OCI-LY7 (cell line): ENCODE results near the gene PRPF18. TPM values are rescaled to one million over a fixed set of nuclear protein-coding genes. Genes with fewer than 3 reads are reported as not detected.

ENCODE experiments used
- BruUV-seq: library from RNA; stranded (reverse); fragments of 400-500 nt; replicated peaks from 2 replicates; lab custom pipeline; 2021; lab: Mats Ljungman, UMichigan
- CTCF ChIA-PET: fragments of 300-600 bp; sonication (Branson Sonifier 250); formaldehyde crosslinking; loops from one replicate; lab custom pipeline; 2022; ENCODE audit warnings: antibody characterized with exemption; ENCODE audit not compliant: unreplicated experiment; lab: Charles Lee
- POLR2A ChIA-PET: fragments of 300-600 bp; sonication (Branson Sonifier 250); formaldehyde crosslinking; loops from one replicate; lab custom pipeline; 2022; ENCODE audit warnings: antibody characterized with exemption; lab: Charles Lee
- DNase-seq: peaks from one replicate; pipeline ENCODE4 v3.0.0-alpha.2; 2015; ENCODE audit warnings: low spot score
- H2AFZ ChIP-seq: fragments of 200-600 bp; sonication (generic), shearing (Covaris generic); 2 replicates; pipeline ENCODE4 v1.6.1; 2014; ENCODE audit warnings: mild to moderate bottlenecking, antibody characterized with exemption, low read length, moderate library complexity
- H3K27ac ChIP-seq: fragments of 200-600 bp; sonication (generic); 2 replicates; pipeline ENCODE4 v1.5.1; 2014; ENCODE audit warnings: mixed run types, low read depth, mild to moderate bottlenecking, moderate library complexity, low read length, inconsistent platforms; ENCODE audit not compliant: poor library complexity, severe bottlenecking
- H3K36me3 ChIP-seq: fragments of 200-600 bp; sonication (generic); 2 replicates; pipeline ENCODE4 v1.6.1; 2014; ENCODE audit warnings: mild to moderate bottlenecking, antibody characterized with exemption, low read length, moderate library complexity, mixed read lengths; ENCODE audit not compliant: insufficient read depth
- H3K4me1 ChIP-seq: fragments of 200-600 bp; sonication (generic); 2 replicates; pipeline ENCODE4 v1.5.1; 2014; ENCODE audit warnings: mild to moderate bottlenecking, low read length; ENCODE audit not compliant: insufficient read depth, poor library complexity, severe bottlenecking
- H3K4me2 ChIP-seq: fragments of 200-600 bp; sonication (generic); 2 replicates; pipeline ENCODE4 v1.6.1; 2014; ENCODE audit warnings: mild to moderate bottlenecking, low read length
- H3K4me3 ChIP-seq: fragments of 200-600 bp; sonication (generic); 2 replicates; pipeline ENCODE4 v1.5.1; 2014; ENCODE audit warnings: mild to moderate bottlenecking, low read depth, low read length; ENCODE audit not compliant: poor library complexity, severe bottlenecking
- H3K79me2 ChIP-seq: fragments of 200-600 bp; sonication (generic); 2 replicates; pipeline ENCODE4 v1.6.1; 2016; ENCODE audit warnings: low read depth, mild to moderate bottlenecking, low read length, moderate library complexity, mixed read lengths; ENCODE audit not compliant: insufficient read depth
- H3K9me2 ChIP-seq: fragments of 200-600 bp; sonication (generic); 2 replicates; pipeline ENCODE4 v1.6.1; 2016; ENCODE audit warnings: mild to moderate bottlenecking, low read length, mixed read lengths; ENCODE audit not compliant: insufficient read depth
- H3K9me3 ChIP-seq: fragments of 200-600 bp; sonication (generic); 2 replicates; pipeline ENCODE4 v1.6.1; 2014; ENCODE audit warnings: mild to moderate bottlenecking, mixed run types, low read length, mixed read lengths
- H4K20me1 ChIP-seq: fragments of 200-600 bp; sonication (generic); 2 replicates; pipeline ENCODE4 v1.6.1; 2014; ENCODE audit warnings: mild to moderate bottlenecking, antibody characterized with exemption, low read length, moderate library complexity, mixed read lengths; ENCODE audit not compliant: insufficient read depth
- CTCF ChIP-seq: fragments of 200-600 bp; sonication (generic); conservative IDR thresholded peaks from 2 replicates; pipeline ENCODE4 v1.5.1; 2014; ENCODE audit warnings: mild to moderate bottlenecking, antibody characterized with exemption, low read length, moderate library complexity, mixed read lengths
- EZH2phosphoT487 ChIP-seq: fragments of 200-600 bp; sonication (generic); IDR thresholded peaks from 2 replicates; pipeline ENCODE4 v1.6.1; 2018; ENCODE audit warnings: low read depth, borderline replicate concordance, mild to moderate bottlenecking, mixed run types, antibody characterized with exemption, low read length, moderate library complexity, mixed read lengths
- intact Hi-C: fragments of 100-400 bp; cut with micrococcal nuclease; formaldehyde crosslinking; loops from one replicate; pipeline ENCODE4 v1.10.0; 2022; ENCODE audit not compliant: unreplicated experiment
- total RNA-seq, 2 experiments: library from RNA; depleted of rRNA in 1 of 2; stranded (reverse); fragments of >200 nt in 1 of 2; shearing (Covaris generic) in 1 of 2; gene quantifications; 2 replicates each; pipeline ENCODE4 v1.2.3, GENCODE V29; 2014 to 2022

PRPF18 gene
- total RNA-seq, 2 experiments from 2014 or later = 21.1 to 23.3 TPM

- no peak for DNase-seq
- Histone ChIP-seq H3K9me3 (no peaks in the 10 kb centered on the region), H3K36me3 (no peaks in the 10 kb centered on the region), H3K79me2 (no peaks in the 10 kb centered on the region), H3K4me2 (no peak overlapping the region), H3K4me1 (no peaks in the 10 kb centered on the region), H2AFZ (no peak overlapping the region), H3K9me2 (no peaks in the 10 kb centered on the region), H3K4me3 (no peak overlapping the region), H4K20me1 (no peaks in the 10 kb centered on the region), H3K27ac (no peak overlapping the region)
- intact Hi-C loops = loop anchor here (1.0 kb wide), 1 partner anchor 118 kb away; no protein-coding TSS in a partner anchor
- TF ChIP-seq CTCF (no peak), EZH2phosphoT487 (no peak)
- BruUV-seq = no TSS peak
- ChIA-PET CTCF (no interaction called here), POLR2A (no interaction called here)
Observed at GRCh38 chr10:13660551-13660920, 73.8 kb downstream of the PRPF18 start.

GRCh38 chr10:13661256-13661655 is 74.5 kb downstream of the PRPF18 start:
- ChIA-PET POLR2A (interaction anchor here (0.6 kb wide), 1 partner anchor 458 kb away, joined by 3 read pairs; no protein-coding TSS in a partner anchor), CTCF (no interaction called here)
- TF ChIP-seq CTCF = no peak
- TF ChIP-seq EZH2phosphoT487 = no peak
- Histone ChIP-seq H2AFZ (no peak overlapping the region), H3K36me3 (no peaks in the 10 kb centered on the region), H3K9me3 (no peaks in the 10 kb centered on the region), H3K79me2 (no peaks in the 10 kb centered on the region), H4K20me1 (no peaks in the 10 kb centered on the region), H3K9me2 (no peaks in the 10 kb centered on the region), H3K27ac (no peak overlapping the region), H3K4me1 (no peaks in the 10 kb centered on the region), H3K4me3 (no peak overlapping the region), H3K4me2 (no peak overlapping the region)
- no peak for DNase-seq
- intact Hi-C loops = no loop called here
- BruUV-seq = no TSS peak

GRCh38 chr10:13665516-13666262 is 78.9 kb downstream of the PRPF18 start:
- intact Hi-C loops = no loop called here
- no peak for TF ChIP-seq EZH2phosphoT487
- TF ChIP-seq CTCF = no peak

More at GRCh38 chr10:13665516-13666262, 78.9 kb downstream of the PRPF18 start:
- no peaks in the 10 kb centered on the region for H3K36me3 ChIP-seq
- no peak overlapping the region for H3K4me3 ChIP-seq
- no peaks in the 10 kb centered on the region for H4K20me1 ChIP-seq
- no peaks in the 10 kb centered on the region for H3K79me2 ChIP-seq
- H3K9me3 ChIP-seq = no peaks in the 10 kb centered on the region
- ChIA-PET POLR2A (interaction anchor here (0.6 to 1.1 kb wide), 2 partner anchors 28 to 535 kb away, joined by 3 read pairs; no protein-coding TSS in a partner anchor), CTCF (no interaction called here)
- BruUV-seq = no TSS peak
- DNase-seq = no peak
- no peak overlapping the region for H3K27ac ChIP-seq
- H3K9me2 ChIP-seq = no peaks in the 10 kb centered on the region
- no peak overlapping the region for H3K4me2 ChIP-seq
- no peaks in the 10 kb centered on the region for H3K4me1 ChIP-seq
- H2AFZ ChIP-seq = no peak overlapping the region
